ENCODE measurements around the gene TMEM89.

- TF ChIP-seq EZH2 (IDR thresholded peaks at IDR 0.05; ENCODE audit: low read length, unreplicated experiment), result no peak
- no peak for TF ChIP-seq CTCF (conservative IDR thresholded peaks at IDR 0.05; ENCODE audit: low read depth, low read length)
- TF ChIP-seq EZH2phosphoT487 (IDR thresholded peaks at IDR 0.05; ENCODE audit: borderline replicate concordance, low read length), result no peak
These were observed 30.2 kb upstream of the TMEM89 start for GRCh38 chr3:48651771-48652170.

Measured in PC-3 (cell line).